Karpas-422 (cell line): Measurements from ENCODE around the gene SLC2A5. TPM values are rescaled to one million over a fixed set of nuclear protein-coding genes. Genes with fewer than 3 reads are reported as not detected.

ENCODE experiments used
- DNase-seq: peaks from one replicate; pipeline ENCODE4 v3.0.0-alpha.2; 2015
- H2AFZ ChIP-seq: fragments of 200-600 bp; sonication (generic); 2 replicates; pipeline ENCODE4 v1.6.1; 2014; ENCODE audit warnings: antibody characterized with exemption, low read length, mixed read lengths
- H3K27ac ChIP-seq: fragments of 200-600 bp; sonication (generic); 2 replicates; pipeline ENCODE4 v1.5.1; 2014; ENCODE audit warnings: mild to moderate bottlenecking, low read length, moderate library complexity
- H3K27me3 ChIP-seq: fragments of 200-600 bp; sonication (generic); 2 replicates; pipeline ENCODE4 v1.6.1; 2014; ENCODE audit warnings: low read length, mixed read lengths
- H3K36me3 ChIP-seq: fragments of 200-600 bp; sonication (generic); 2 replicates; pipeline ENCODE4 v1.6.1; 2014; ENCODE audit warnings: low read length, mixed read lengths; ENCODE audit not compliant: insufficient read depth
- H3K4me1 ChIP-seq: fragments of 200-600 bp; sonication (generic); 2 replicates; pipeline ENCODE4 v1.6.1; 2014; ENCODE audit warnings: mild to moderate bottlenecking, low read length, mixed read lengths
- H3K4me2 ChIP-seq: fragments of 200-600 bp; sonication (generic); 2 replicates; pipeline ENCODE4 v1.6.1; 2014; ENCODE audit warnings: low read length, low read depth, mild to moderate bottlenecking; ENCODE audit not compliant: poor library complexity, severe bottlenecking
- H3K4me3 ChIP-seq: fragments of 200-600 bp; sonication (generic); 2 replicates; pipeline ENCODE4 v1.5.1; 2014; ENCODE audit warnings: mild to moderate bottlenecking, antibody characterized with exemption, low read length, mixed read lengths
- H3K79me2 ChIP-seq: fragments of 200-600 bp; sonication (generic); 2 replicates; pipeline ENCODE4 v1.6.1; 2014; ENCODE audit warnings: mild to moderate bottlenecking, low read length, mixed read lengths
- H3K9ac ChIP-seq: fragments of 200-600 bp; sonication (generic); 2 replicates; pipeline ENCODE4 v1.6.0; 2014; ENCODE audit warnings: low read length
- H3K9me2 ChIP-seq: fragments of 200-600 bp; sonication (generic), shearing (Covaris generic); replicated peaks from 2 replicates; pipeline ENCODE4 v1.6.0; 2014; ENCODE audit warnings: mild to moderate bottlenecking, low read length, moderate library complexity; ENCODE audit not compliant: insufficient read depth
- H3K9me3 ChIP-seq: fragments of 300-700, 200-600 bp; sonication (generic); 2 replicates; pipeline ENCODE4 v1.6.1; 2014; ENCODE audit warnings: low read length, mixed read lengths
- H4K20me1 ChIP-seq: fragments of 200-600 bp; sonication (generic); 2 replicates; pipeline ENCODE4 v1.6.1; 2014; ENCODE audit warnings: mild to moderate bottlenecking, antibody characterized with exemption, low read length, low read depth; ENCODE audit not compliant: insufficient read depth
- total RNA-seq: library from RNA; depleted of rRNA; stranded (reverse); fragments of >200 nt; shearing (Covaris generic); gene quantifications from 2 replicates; pipeline ENCODE4 v1.2.3, GENCODE V29; 2014; ENCODE audit warnings: low replicate concordance

Gene SLC2A5
- total RNA-seq, 1 experiment from 2014 or later, result 0.22 TPM

- no peak overlapping the region for H2AFZ ChIP-seq
- no peak for DNase-seq
- H3K9me3 ChIP-seq, result no peaks in the 10 kb centered on the region
Observed at GRCh38 chr1:9018333-9018732, 51.1 kb downstream of the SLC2A5 start.

GRCh38 chr1:9016455-9016854 is 53.0 kb downstream of the SLC2A5 start:
- no peak overlapping the region for H2AFZ ChIP-seq
- no peaks in the 10 kb centered on the region for H3K4me1 ChIP-seq
- H3K4me2 ChIP-seq, result no peak overlapping the region
- no peaks in the 10 kb centered on the region for H3K36me3 ChIP-seq
- H3K9me3 ChIP-seq, result no peaks in the 10 kb centered on the region
- no peak for DNase-seq
- no peaks in the 10 kb centered on the region for H3K79me2 ChIP-seq
- H3K27ac ChIP-seq, result no peak overlapping the region
- H3K27me3 ChIP-seq, result no peaks in the 10 kb centered on the region
- H3K4me3 ChIP-seq, result no peak overlapping the region
- no peaks in the 10 kb centered on the region for H3K9me2 ChIP-seq
- no peak overlapping the region for H3K9ac ChIP-seq
- H4K20me1 ChIP-seq, result no peaks in the 10 kb centered on the region

More at GRCh38 chr1:9018333-9018732, 51.1 kb downstream of the SLC2A5 start:
- no peaks in the 10 kb centered on the region for H3K79me2 ChIP-seq
- H3K4me3 ChIP-seq, result no peak overlapping the region
- H3K4me1 ChIP-seq, result no peaks in the 10 kb centered on the region
- H3K9me2 ChIP-seq, result no peaks in the 10 kb centered on the region
- H4K20me1 ChIP-seq, result no peaks in the 10 kb centered on the region
- H3K4me2 ChIP-seq, result no peak overlapping the region
- no peak overlapping the region for H3K27ac ChIP-seq
- H3K27me3 ChIP-seq, result no peaks in the 10 kb centered on the region
- H3K9ac ChIP-seq, result no peak overlapping the region
- no peaks in the 10 kb centered on the region for H3K36me3 ChIP-seq

GRCh38 chr1:9014475-9015375 is 54.7 kb downstream of the SLC2A5 start:
- Histone ChIP-seq H3K9me2 (no peaks in the 10 kb centered on the region), H3K79me2 (no peaks in the 10 kb centered on the region), H4K20me1 (no peaks in the 10 kb centered on the region; the same call in 1 of the 2 replicates), H3K36me3 (no peaks in the 10 kb centered on the region), H3K9me3 (no peaks in the 10 kb centered on the region), H2AFZ (no peak overlapping the region), H3K4me3 (no peak overlapping the region), H3K9ac (no peak overlapping the region), H3K27me3 (no peaks in the 10 kb centered on the region), H3K27ac (no peak overlapping the region), H3K4me1 (peaks cover 4% of the 10 kb centered on the region), H3K4me2 (no peak overlapping the region)
- DNase-seq, result no peak

GRCh38 chr1:9013819-9014218 is 55.6 kb downstream of the SLC2A5 start:
- peaks cover 10% of the 10 kb centered on the region for H3K4me1 ChIP-seq

GRCh38 chr1:9010781-9011323 is 58.6 kb downstream of the SLC2A5 start:
- Histone ChIP-seq H4K20me1 (no peaks in the 10 kb centered on the region; the same call in 1 of the 2 replicates), H3K27me3 (no peaks in the 10 kb centered on the region), H3K9ac (no peak overlapping the region), H3K4me2 (no peak overlapping the region), H3K4me3 (no peak overlapping the region), H3K27ac (no peak overlapping the region), H3K9me2 (no peaks in the 10 kb centered on the region), H3K9me3 (no peaks in the 10 kb centered on the region), H2AFZ (no peak overlapping the region), H3K4me1 (peaks cover 21% of the 10 kb centered on the region), H3K79me2 (no peaks in the 10 kb centered on the region), H3K36me3 (no peaks in the 10 kb centered on the region)
- no peak for DNase-seq

More at GRCh38 chr1:9013819-9014218, 55.6 kb downstream of the SLC2A5 start:
- H3K4me3 ChIP-seq, result no peak overlapping the region
- no peaks in the 10 kb centered on the region; the same call in 1 of the 2 replicates for H4K20me1 ChIP-seq
- DNase-seq, result no peak
- no peak overlapping the region for H2AFZ ChIP-seq
- H3K9me2 ChIP-seq, result no peaks in the 10 kb centered on the region
- H3K27ac ChIP-seq, result no peak overlapping the region
- no peaks in the 10 kb centered on the region for H3K27me3 ChIP-seq
- H3K9ac ChIP-seq, result no peak overlapping the region
- H3K4me2 ChIP-seq, result no peak overlapping the region
- H3K36me3 ChIP-seq, result no peaks in the 10 kb centered on the region
- no peaks in the 10 kb centered on the region for H3K79me2 ChIP-seq
- no peaks in the 10 kb centered on the region for H3K9me3 ChIP-seq

GRCh38 chr1:9009438-9010370 is 59.7 kb downstream of the SLC2A5 start:
- Histone ChIP-seq H3K9ac (no peak overlapping the region), H3K27me3 (no peaks in the 10 kb centered on the region), H2AFZ (no peak overlapping the region), H3K9me3 (no peaks in the 10 kb centered on the region), H3K79me2 (no peaks in the 10 kb centered on the region), H3K9me2 (no peaks in the 10 kb centered on the region), H3K27ac (no peak overlapping the region), H3K4me3 (no peak overlapping the region), H3K36me3 (no peaks in the 10 kb centered on the region), H3K4me2 (peak overlapping the region; percentile 21), H4K20me1 (peaks cover 2% of the 10 kb centered on the region; the same call in 1 of the 2 replicates), H3K4me1 (peaks cover 21% of the 10 kb centered on the region)
- peak; percentile 79 for DNase-seq

GRCh38 chr1:9008236-9008635 is 61.2 kb downstream of the SLC2A5 start:
- Histone ChIP-seq H3K9me3 (no peaks in the 10 kb centered on the region), H3K79me2 (no peaks in the 10 kb centered on the region), H3K4me2 (peak overlapping the region; percentile 38), H4K20me1 (peaks cover 5% of the 10 kb centered on the region; the same call in 1 of the 2 replicates), H3K4me1 (peaks cover 21% of the 10 kb centered on the region), H3K9me2 (no peaks in the 10 kb centered on the region), H2AFZ (no peak overlapping the region), H3K36me3 (no peaks in the 10 kb centered on the region), H3K27ac (no peak overlapping the region), H3K9ac (no peak overlapping the region), H3K4me3 (no peak overlapping the region), H3K27me3 (no peaks in the 10 kb centered on the region)
- no peak for DNase-seq
